Bronchial smooth muscle cell (primary cell): ENCODE data around the gene IKZF4. TPM values are rescaled to one million over a fixed set of nuclear protein-coding genes. Genes with fewer than 3 reads are reported as not detected.

ENCODE experiments used
- total RNA-seq: library from RNA; depleted of rRNA; stranded (reverse); fragments of >200 nt; gene quantifications from 2 replicates; pipeline ENCODE4 v1.2.1, GENCODE V29; 2014

IKZF4 gene
- total RNA-seq: 1.4 and 1.6 TPM in 2 replicates

GRCh38 chr12:56020423-56021184 lies at the start of gene IKZF4:
TSS of gene IKZF4 (plus strand) at chr12:56021043. CDS start at chr12:56021494, 451 bp downstream.

DNA sequence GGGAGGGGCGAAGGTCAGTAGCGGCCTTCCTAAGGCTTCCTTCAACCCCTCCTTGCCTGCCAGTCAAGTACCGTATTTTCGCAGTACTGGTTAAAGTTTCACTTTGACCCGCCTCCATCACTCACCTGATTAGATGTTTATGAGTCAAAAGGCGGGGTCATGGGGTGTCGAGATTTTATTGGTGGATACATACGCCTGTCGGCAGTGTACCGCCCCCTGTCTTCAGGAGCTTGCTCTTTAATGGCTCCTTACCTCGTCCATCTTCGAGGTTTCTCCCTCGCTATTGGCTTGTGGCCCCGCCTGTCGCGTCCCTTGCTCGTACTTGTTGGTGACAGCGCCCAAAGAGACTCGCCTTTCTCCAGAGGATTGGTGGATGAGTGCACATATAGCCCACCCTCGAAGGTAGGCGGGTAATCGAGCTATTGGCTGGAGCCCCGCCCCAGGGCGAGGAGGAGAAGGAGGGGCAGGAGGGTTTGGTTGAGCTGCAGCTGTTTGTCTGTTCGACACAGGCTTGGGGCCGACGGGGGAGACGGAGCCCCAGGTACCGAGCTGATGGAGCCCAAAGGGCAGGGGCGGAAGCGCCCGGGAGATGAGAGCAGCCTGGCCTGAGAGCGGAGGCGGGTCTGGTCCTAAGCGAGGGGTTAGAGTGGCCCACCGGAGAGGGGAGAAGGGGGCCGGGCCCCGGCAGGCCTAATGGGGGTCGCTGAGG lies 47.1 kb upstream of the IKZF4 start, which contains the start of gene RAB5B:
Gene RAB5B (plus strand): TSS at position 480 of the 709 bp plus-strand sequence. CDS start 12,883 bp downstream, outside the sequence.

DNA sequence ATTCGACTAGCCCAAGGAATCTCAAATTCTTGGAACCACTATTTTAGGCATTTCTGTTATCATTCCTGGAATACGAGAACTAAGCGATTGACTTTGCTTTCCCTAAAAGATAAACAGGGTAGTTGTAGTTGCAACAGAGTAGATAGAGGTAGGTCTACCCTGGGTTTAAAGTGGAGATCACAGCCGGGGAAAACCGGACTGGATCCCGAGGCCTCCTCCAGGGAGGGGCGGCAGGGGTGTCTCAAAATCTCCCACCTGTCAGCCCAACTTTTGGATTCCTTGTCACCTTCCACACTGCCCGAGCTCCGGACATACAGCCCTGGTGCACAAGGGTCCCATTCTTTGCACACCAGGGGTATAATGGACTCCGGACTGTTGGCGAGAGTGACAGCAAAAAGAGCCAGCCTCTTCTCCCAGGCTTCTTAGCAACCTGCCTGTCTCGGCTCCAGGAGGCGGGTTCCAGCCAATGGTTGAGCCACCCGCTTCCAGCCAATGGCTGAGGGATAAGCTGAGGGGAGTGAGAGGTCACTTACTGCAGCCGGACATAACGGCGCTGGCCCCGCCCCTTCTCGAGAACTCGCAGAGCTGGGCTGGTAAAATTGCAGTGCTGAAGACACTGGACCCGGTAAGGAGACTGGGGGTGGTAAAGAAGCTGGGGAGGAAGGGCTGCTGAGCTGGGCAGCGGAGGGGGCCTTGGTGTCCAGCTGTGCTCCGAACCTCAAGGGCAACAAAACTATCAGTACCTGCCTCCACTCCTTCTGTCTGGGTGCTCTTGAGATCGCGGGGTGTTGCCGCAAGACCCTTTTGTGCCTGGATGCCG lies 23.9 kb upstream of the IKZF4 start, which contains the start of gene SUOX:
Gene SUOX (plus strand): TSS at position 562 of the 820 bp plus-strand sequence. CDS start 4,946 bp downstream, outside the sequence.

DNA sequence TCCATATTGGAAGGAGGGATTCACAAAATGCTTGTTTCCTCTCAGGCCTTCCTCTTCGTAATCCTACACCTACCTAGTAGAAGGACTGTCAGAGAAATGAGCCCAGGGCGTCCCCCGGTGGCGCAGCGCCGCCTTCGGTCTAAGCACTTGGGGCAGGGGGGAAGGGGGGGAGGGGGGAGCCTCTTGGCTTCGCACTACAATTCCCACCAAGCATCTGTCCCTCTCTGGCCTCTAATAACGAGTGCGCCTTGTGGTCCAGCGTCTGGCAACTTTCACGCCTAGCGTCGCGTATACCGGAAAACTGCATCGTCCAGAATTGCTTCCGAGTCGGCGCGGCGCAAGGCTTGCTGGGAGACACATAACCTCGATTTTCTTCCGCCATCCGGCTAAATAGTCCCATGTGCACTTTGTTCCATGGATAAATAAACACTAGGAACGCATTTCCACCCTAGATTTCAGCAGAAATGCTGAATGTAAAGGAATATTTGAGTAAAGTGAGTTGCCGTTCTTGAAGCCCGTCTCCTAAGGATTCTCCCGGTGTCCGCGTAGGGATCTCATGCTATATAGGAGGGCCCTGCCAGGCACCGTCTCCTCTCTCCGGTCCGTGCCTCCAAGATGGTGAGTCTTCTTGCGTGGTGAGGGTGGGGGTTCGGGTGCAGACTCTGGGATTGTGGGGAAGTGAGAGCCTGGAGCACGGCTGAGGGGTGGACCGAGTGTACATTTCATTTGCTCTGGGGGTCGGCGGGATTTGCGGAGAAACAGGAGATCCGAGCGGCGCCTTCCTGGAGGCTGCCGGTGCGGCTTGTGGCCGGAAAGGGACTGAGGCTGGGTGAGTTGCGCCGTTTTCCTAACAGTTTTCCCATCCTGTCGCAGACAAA lies 20.9 kb downstream of the IKZF4 start, which contains the start of gene RPS26:
Gene RPS26 (plus strand): TSS at position 367 of the 878 bp plus-strand sequence. CDS start 249 bp downstream, at position 616.

GRCh38 chr12:56079723-56080555 lies 59.1 kb downstream of the IKZF4 start, which contains the start of gene ERBB3:
TSS of gene ERBB3 (plus strand) at chr12:56080165. CDS start at chr12:56080301, 136 bp downstream.

Other genes starting within 250 kb of the IKZF4 start
- 65.7 and 101 TPM in 2 replicates for gene SARNP, start 203.3 kb upstream of the IKZF4 start, total RNA-seq
- gene ORMDL2, start 203.0 kb upstream of the IKZF4 start, total RNA-seq: 20.8 and 23.9 TPM in 2 replicates
- gene DNAJC14, start 191.5 kb upstream of the IKZF4 start, total RNA-seq: 55.8 and 58.3 TPM in 2 replicates
- gene MMP19, start 178.1 kb upstream of the IKZF4 start, total RNA-seq: 6.0 and 6.1 TPM in 2 replicates
- gene PYM1, start 93.1 kb upstream of the IKZF4 start, total RNA-seq: 29.8 and 43.8 TPM in 2 replicates
- gene DGKA, start 89.9 kb upstream of the IKZF4 start, total RNA-seq: 36.4 and 38.0 TPM in 2 replicates
- 0.43 and 1.3 TPM in 2 replicates for gene PMEL, start 55.0 kb upstream of the IKZF4 start, total RNA-seq
- gene CDK2, start 54.2 kb upstream of the IKZF4 start, total RNA-seq: 4.5 and 6.8 TPM in 2 replicates
- 37.5 and 43.0 TPM in 2 replicates for gene RAB5B, start 47.0 kb upstream of the IKZF4 start, total RNA-seq
- 12.2 and 13.1 TPM in 2 replicates for gene SUOX, start 23.8 kb upstream of the IKZF4 start, total RNA-seq
- gene RPS26, start 20.9 kb downstream of the IKZF4 start, total RNA-seq: 94.3 and 144 TPM in 2 replicates
- gene ERBB3, start 59.1 kb downstream of the IKZF4 start, total RNA-seq: 0.63 and 0.94 TPM in 2 replicates
- gene PA2G4, start 83.5 kb downstream of the IKZF4 start, total RNA-seq: 86.1 and 108 TPM in 2 replicates
- gene RPL41, start 95.6 kb downstream of the IKZF4 start, total RNA-seq: 3,876 and 6,422 TPM in 2 replicates
- 6.0 and 8.2 TPM in 2 replicates for gene ZC3H10, start 97.2 kb downstream of the IKZF4 start, total RNA-seq
- gene ESYT1, start 107.2 kb downstream of the IKZF4 start, total RNA-seq: 138 and 202 TPM in 2 replicates
- 124 and 137 TPM in 2 replicates for gene MYL6B, start 131.5 kb downstream of the IKZF4 start, total RNA-seq
- gene MYL6, start 137.3 kb downstream of the IKZF4 start, total RNA-seq: 2,436 and 3,376 TPM in 2 replicates
- gene SMARCC2, start 168.4 kb downstream of the IKZF4 start, total RNA-seq: 46.7 and 55.5 TPM in 2 replicates
- 81.8 and 103 TPM in 2 replicates for gene RNF41, start 200.9 kb downstream of the IKZF4 start, total RNA-seq
- 26.0 and 27.6 TPM in 2 replicates for gene NABP2, start 203.3 kb downstream of the IKZF4 start, total RNA-seq
- gene SLC39A5, start 209.0 kb downstream of the IKZF4 start, total RNA-seq: 0.26 and 0.47 TPM in 2 replicates
- 8.4 and 15.8 TPM in 2 replicates for gene ANKRD52, start 237.3 kb downstream of the IKZF4 start, total RNA-seq
- gene COQ10A, start 245.9 kb downstream of the IKZF4 start, total RNA-seq: 9.1 and 10.2 TPM in 2 replicates